Peyer's patch (tissue), 4 donors: ENCODE data around the gene FOXK1. TPM values are rescaled to one million over a fixed set of nuclear protein-coding genes. Genes with fewer than 3 reads are reported as not detected.

ENCODE experiments used
- DNase-seq, 3 donors: peaks; one replicate each; pipeline ENCODE4 v3.0.0-alpha.2; 2017 to 2019
- H3K27ac ChIP-seq, 4 donors: fragments of 200-600 bp; sonication (generic); one replicate each; pipeline ENCODE4 v1.5.1; 2016 to 2019
- H3K27me3 ChIP-seq, 2 donors: fragments of 200-600 bp; sonication (generic); one replicate each; pipeline ENCODE4 v1.5.1; 2019
- H3K36me3 ChIP-seq, 3 donors: fragments of 200-600 bp; sonication (generic); one replicate each; pipeline ENCODE4 v1.5.1; 2016 to 2019
- H3K4me1 ChIP-seq, 4 donors: fragments of 200-600 bp; sonication (generic); one replicate each; pipeline ENCODE4 v1.5.1; 2016 to 2019
- H3K4me3 ChIP-seq, 4 donors: fragments of 200-600 bp; sonication (generic); 1 replicate in 3 of 4; 2 replicates in 1 of 4; pipeline ENCODE4 v1.5.1; 2016 to 2019; ENCODE audit warnings: mild to moderate bottlenecking in 1 of 4
- H3K9me3 ChIP-seq, 4 donors: fragments of 200-600 bp; sonication (generic); one replicate each; pipeline ENCODE4 v1.5.1; 2016 to 2019; ENCODE audit warnings: mild to moderate bottlenecking in 1 of 4
- CTCF ChIP-seq, 6 experiments: fragments of 450-650 bp in 4 of 6; fragments of 200-600 bp in 2 of 6; sonication (generic) in 1 of 6; IDR thresholded peaks; one replicate each; pipeline ENCODE4 v1.5.1; 2017 to 2019; ENCODE audit warnings: antibody characterized with exemption in 6 of 6, mild to moderate bottlenecking in 3 of 6, moderate library complexity in 1 of 6
- POLR2A ChIP-seq, 2 donors: fragments of 450-650 bp; IDR thresholded peaks; one replicate each; pipeline ENCODE4 v1.5.1; 2017; ENCODE audit warnings: antibody characterized with exemption in 2 of 2, mild to moderate bottlenecking in 2 of 2, moderate library complexity in 2 of 2
- total RNA-seq, 4 donors: library from RNA; depleted of rRNA; stranded (reverse); fragments of >200 nt; gene quantifications; one replicate each; pipeline ENCODE4 v1.1.0, GENCODE V29; 2016

The FOXK1 gene
- total RNA-seq, 4 donors from 2014 or later = 14.9 to 47.0 (median 36.1) TPM

GRCh38 chr7:4711093-4711492 lies 29.0 kb downstream of the FOXK1 start:
- no peaks in the 10 kb centered on the region for H3K27me3 ChIP-seq
- no peaks in the 10 kb centered on the region for H3K36me3 ChIP-seq
- H3K4me1 ChIP-seq = peaks cover 0 to 36% (median 5%) of the 10 kb centered on the region in 4 donors
- DNase-seq = no peak
- H3K9me3 ChIP-seq = no peaks in the 10 kb centered on the region
- TF ChIP-seq POLR2A (IDR thresholded peaks at IDR 0.05) = no peak
- TF ChIP-seq CTCF (IDR thresholded peaks at IDR 0.05) = no peak
- no peak overlapping the region for H3K27ac ChIP-seq
- no peak overlapping the region for H3K4me3 ChIP-seq

- TF ChIP-seq CTCF (IDR thresholded peaks at IDR 0.05) (no peak), POLR2A (IDR thresholded peaks at IDR 0.05) (no peak)
- H3K27ac ChIP-seq = no peak overlapping the region
- H3K4me3 ChIP-seq = no peak overlapping the region
- H3K9me3 ChIP-seq = no peaks in the 10 kb centered on the region
- H3K4me1 ChIP-seq = peaks cover 0 to 31% (median 5%) of the 10 kb centered on the region in 4 donors
- no peaks in the 10 kb centered on the region for H3K27me3 ChIP-seq
- DNase-seq = no peak
- H3K36me3 ChIP-seq = no peaks in the 10 kb centered on the region
Measured at GRCh38 chr7:4711634-4712033, 29.5 kb downstream of the FOXK1 start.

- TF ChIP-seq POLR2A (IDR thresholded peaks at IDR 0.05) = no peak
- no peak for TF ChIP-seq CTCF (IDR thresholded peaks at IDR 0.05)
- peaks cover 0 to 22% (median 5%) of the 10 kb centered on the region in 4 donors for H3K4me1 ChIP-seq
- H3K36me3 ChIP-seq = no peaks in the 10 kb centered on the region
- no peak for DNase-seq
- peak overlapping the region in 1 of 4 donors; percentile 22 for H3K4me3 ChIP-seq
- no peaks in the 10 kb centered on the region for H3K27me3 ChIP-seq
- no peaks in the 10 kb centered on the region for H3K9me3 ChIP-seq
- peak overlapping the region in 2 of 4 donors; percentile 2 to 57 for H3K27ac ChIP-seq
Measured at GRCh38 chr7:4712281-4713182, 30.4 kb downstream of the FOXK1 start.

DNA sequence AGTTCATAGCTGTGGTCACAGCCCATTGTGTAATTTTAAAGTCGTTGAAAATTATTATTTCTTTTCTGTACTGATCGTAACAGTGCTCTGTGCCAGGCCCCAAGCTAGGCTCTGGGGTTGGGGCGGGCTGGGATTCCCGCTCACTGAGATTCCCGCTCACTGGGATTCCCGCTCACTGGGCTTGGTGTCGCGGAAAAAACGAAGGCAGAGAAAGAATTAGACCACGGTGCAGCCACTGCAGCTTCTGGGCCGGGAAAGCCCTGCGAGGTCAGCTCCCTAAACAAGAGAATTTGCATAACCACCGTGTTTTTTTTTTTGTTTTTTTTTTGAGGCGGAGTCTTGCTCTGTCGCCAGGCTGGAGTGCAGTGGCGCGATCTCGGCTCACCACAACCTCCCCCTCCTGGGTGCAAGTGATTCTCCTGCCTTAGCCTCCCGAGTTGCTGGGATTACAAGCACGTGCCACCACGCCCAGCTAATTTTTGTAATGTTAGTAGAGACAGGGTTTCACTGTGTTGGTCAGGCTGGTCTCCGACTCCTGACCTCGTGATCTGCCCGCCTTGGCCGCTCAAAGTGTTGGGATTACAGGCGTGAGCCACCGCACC lies 31.2 kb downstream of the FOXK1 start:
- H3K36me3 ChIP-seq = peaks cover 0 to 5% (median 0%) of the 10 kb centered on the region in 3 donors
- TF ChIP-seq POLR2A (IDR thresholded peaks at IDR 0.05) (no peak), CTCF (IDR thresholded peaks at IDR 0.05) (no peak)
- DNase-seq = peak in 1 of 3 donors; percentile 44

DNA sequence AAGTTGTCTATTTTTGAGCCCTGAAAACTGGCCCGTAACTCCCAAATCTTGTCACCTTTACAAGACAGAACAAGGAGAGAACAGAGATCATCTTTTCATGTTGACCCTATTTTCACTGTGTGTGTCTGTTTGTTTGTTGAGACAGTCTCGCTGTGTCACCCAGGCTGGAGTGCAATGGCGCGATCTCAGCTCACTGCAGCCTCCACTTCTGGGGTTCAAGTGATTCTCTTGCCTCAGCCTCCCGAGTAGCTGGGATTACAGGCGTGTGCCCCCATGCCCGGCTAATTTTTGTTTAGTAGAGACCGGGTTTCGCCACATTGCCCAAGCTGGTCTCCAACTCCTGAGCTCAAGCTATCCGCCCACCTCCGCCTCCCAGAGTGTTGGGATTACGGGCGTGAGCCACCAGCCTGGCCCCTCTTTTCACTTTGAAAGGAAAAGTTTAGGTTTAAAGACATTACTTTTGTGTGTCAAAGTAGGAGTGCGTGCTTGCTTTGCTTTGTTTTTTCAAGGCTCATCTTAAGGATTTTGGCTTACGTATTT lies 32.1 kb downstream of the FOXK1 start:
- no peak for DNase-seq
- no peak overlapping the region for H3K4me3 ChIP-seq
- no peak for TF ChIP-seq CTCF (IDR thresholded peaks at IDR 0.05)
- no peak overlapping the region for H3K27ac ChIP-seq
- no peaks in the 10 kb centered on the region for H3K9me3 ChIP-seq
- H3K4me1 ChIP-seq = peaks cover 0 to 16% (median 5%) of the 10 kb centered on the region in 4 donors
- peaks cover 0 to 5% (median 0%) of the 10 kb centered on the region in 3 donors for H3K36me3 ChIP-seq
- no peaks in the 10 kb centered on the region for H3K27me3 ChIP-seq

More for the DNA sequence above, 31.2 kb downstream of the FOXK1 start:
- no peaks in the 10 kb centered on the region for H3K27me3 ChIP-seq
- peak overlapping the region in 1 of 4 donors; percentile 22 for H3K4me3 ChIP-seq
- H3K4me1 ChIP-seq = peaks cover 0 to 16% (median 5%) of the 10 kb centered on the region in 4 donors
- peak overlapping the region in 1 of 4 donors; percentile 57 for H3K27ac ChIP-seq
- H3K9me3 ChIP-seq = no peaks in the 10 kb centered on the region
